ENCODE measurements around the gene FGD5. TPM values are rescaled to one million over a fixed set of nuclear protein-coding genes. Genes with fewer than 3 reads are reported as not detected.
"Not testable (repeated sequence)": the region's sequence is repeated elsewhere in the genome, so short reads cannot be mapped to it uniquely, and the experiment has no call there.

FGD5 gene
- total RNA-seq, 1 donor from 2014 or later: 15.2 TPM

DNA sequence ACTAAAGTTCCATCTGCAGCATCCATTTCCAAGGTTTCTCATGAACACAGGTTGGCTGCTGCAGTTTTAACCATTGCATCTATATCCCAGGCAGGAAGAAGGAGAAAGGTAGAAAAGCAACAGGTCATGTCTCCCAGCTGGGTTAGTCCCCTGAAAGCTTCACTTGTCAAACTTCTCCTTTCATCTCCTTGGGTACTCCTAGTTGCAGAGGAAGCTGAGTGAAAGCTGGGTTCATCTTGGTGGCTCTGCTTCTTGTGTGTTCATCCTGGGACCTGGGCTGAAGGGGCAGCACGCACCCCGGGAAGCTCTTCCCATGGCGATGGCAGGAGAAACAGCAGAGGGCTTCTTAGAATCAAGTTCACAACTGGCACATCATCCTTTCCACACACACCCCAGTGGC is 67.3 kb downstream of the FGD5 start:
- no peak for ATAC-seq (ENCODE audit: poor library complexity)
- no peak for DNase-seq
- intact Hi-C loops (cut with DNase I): no loop called here

DNA sequence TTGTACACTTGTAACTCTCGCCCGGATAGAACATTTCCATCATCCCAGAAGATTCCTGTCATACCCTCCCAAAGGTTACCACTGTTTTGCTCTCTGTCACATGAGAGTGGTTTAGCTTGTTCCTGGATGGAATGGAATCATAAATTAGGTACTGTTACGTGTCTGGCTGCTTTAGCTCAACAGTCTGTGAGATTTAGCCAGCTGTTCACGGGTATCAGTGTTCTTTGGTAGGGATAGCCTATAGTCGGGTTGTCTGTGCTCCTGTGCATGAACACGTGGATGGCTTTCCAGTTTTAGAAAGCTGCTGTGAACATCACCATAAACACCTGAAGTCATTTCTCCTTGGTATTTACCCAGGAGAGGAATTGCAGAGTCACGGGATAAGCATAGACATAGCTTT is 70.4 kb downstream of the FGD5 start:
- ATAC-seq (ENCODE audit: poor library complexity) (no peak), DNase-seq (no peak)
- intact Hi-C loops (cut with DNase I): no loop called here

DNA sequence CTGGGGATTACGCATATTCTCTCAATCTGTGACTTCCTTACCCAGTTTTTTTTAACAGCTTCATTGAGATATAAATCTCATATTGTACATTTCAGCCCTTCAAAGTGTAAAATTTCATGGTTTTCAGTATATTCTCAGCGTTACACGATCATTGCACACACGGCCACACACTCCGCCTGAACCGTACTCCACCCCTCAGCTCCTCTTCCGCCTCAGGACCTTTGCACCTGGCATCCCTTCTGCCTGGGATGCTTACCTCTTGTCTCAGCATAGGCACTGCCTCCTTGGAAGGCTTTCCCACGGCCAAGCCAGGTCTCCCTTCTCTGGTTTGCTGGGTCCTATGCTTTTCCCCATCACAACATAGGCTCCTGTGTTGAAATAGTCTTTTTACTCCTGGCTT is 71.2 kb downstream of the FGD5 start:
- no peak for ATAC-seq (ENCODE audit: poor library complexity)
- intact Hi-C loops (cut with DNase I): no loop called here
- no peak for DNase-seq

DNA sequence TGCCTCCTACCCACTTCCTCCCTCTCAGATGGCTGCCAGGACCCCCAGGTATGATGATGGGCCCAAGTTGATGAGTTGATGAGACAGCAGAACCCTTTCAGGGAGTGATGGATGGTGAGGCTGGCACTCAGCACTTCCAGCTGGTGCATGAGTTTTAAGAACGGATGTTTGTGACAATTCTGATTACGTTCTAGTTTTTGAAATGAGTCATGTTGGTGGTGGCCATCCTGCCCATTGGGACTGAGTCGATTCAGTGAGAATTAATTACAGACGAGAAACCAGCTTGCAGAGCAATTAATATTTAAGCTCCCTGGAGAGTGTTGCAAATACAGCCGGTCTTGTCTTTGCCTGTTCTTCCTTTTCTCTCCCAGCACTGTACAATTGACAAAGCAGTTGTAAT is 71.7 kb downstream of the FGD5 start:
- ATAC-seq (ENCODE audit: poor library complexity): no peak
- DNase-seq: no peak
- intact Hi-C loops (cut with DNase I): no loop called here

DNA sequence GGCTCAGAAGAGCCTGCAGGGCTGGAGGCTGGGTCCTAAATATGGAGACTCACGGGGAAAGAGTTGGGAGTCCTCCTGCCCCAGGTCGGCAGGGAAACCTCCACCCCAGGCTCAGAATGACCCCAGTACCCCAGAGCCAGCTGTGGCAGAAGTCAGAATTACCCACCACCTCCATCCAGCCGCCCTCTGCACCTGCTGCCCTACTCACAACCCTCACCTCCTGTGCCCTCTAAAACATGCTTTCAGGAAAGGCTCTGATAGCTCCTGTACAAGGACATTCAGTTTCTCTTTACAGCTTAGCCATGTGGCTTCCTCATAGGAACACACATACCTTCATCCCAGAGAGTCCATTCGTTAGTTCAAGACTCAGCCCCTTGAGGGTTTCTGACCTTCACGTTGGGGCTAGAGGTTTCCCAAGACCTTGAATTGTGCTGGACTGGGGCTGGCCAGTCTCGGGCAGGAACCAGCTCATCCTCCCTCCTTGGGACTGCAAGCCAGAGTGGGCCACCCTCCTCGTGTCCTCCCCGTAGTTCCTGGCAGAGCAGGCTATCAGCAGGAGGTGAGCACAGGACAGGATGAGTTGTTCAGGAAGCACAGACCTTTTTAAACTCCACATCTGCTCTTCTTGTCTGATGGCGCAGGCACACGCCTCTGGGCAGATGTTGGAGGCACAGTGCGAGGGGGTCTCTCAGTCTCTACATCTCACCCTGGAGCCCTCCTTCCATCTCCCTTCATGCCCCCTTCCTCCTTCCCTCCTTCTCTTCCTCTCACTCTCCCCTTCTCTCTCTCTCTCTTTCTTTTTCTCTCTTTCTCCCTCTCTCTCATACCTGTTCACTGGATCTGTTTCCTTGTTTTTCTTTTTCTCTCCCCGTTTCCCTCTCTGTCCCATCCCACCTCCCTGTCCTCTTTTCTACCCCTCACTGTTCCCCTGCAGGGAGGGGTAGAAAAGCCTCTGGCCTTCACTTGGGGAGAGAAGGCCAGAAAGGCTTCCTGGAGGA is 72.7 kb downstream of the FGD5 start:
- ATAC-seq (ENCODE audit: poor library complexity): no peak
- DNase-seq: no peak
- intact Hi-C loops (cut with DNase I): no loop called here

DNA sequence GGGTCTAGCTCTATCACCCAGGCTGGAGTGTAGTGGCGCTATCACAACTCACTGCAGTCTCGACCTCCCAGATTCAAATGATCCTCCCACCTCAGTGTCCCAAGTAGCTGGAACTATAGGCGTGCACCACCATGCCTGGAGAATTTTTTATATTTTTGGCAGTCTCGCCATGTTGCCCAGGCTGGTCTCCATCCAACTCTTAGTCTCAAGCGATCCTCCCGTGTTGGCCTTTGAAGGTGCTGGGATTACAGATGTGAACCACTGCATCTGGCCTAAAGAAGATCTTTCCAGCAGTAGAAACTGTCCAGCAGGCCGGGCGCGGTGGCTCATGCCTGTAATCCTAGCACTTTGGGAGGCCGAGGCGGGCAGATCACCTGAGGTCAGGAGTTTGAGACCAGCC is 73.5 kb downstream of the FGD5 start:
- DNase-seq: no peak
- ATAC-seq (ENCODE audit: poor library complexity): no peak
- intact Hi-C loops (cut with DNase I): no loop called here

DNA sequence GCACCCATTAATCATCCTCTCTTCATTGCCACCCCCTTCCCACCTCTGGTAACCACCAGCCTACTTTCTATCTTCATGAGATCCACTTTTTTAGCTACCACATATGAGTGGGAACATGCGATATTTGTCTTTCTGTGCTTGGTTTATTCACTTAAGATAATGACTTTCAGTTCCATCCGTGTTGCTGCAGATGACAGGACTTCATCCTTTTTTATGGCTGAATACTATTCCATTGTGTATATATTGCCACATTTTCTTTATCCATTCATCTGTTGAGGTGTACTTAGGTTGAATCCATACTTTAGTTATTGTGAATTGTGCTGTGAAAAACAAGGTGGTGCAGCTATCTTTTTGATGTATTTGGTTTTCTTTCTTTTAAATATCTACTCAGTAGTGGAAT is 75.3 kb downstream of the FGD5 start:
- ATAC-seq (ENCODE audit: poor library complexity) (no peak), DNase-seq (no peak)
- intact Hi-C loops (cut with DNase I): no loop called here

DNA sequence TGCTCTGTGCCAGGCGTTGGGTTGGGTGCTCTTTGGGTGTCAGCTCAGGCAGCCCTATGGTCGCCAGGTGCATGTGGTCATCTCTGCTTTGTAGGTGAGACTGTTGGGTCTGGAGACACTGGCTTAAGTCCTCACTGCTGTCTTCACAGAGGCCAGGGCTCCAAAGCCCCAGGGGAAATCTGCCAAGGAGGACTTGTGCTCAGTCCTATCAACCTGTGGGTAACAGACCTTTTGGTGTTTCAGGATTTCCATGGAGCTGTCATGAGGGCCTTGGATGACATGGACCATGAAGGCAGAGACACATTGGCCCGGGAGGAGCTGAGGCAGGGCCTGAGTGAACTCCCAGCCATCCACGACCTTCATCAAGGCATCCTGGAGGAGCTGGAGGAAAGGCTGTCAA is 78.5 kb downstream of the FGD5 start:
- intact Hi-C loops (cut with DNase I): no loop called here
- ATAC-seq (ENCODE audit: poor library complexity) (no peak), DNase-seq (no peak)

DNA sequence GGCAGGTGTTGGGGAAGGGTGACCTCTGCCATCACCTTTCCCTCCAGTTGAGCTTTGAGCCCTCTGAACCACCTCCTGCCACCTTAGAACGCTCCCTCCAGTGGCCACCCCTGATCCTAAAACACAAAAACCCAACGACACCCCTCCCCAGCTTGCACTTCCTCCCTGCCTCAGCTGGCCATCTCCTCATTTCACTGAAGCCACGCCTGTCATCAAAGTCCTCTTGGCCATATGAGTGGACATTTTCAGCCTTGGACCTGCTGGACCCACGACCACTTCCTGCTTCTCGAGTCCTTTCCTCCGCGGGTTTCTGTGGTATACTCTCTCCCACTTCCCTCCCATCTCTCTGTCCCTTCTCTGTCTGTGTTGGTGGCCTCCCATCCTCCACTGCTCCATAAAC is 80.2 kb downstream of the FGD5 start:
- ATAC-seq (ENCODE audit: poor library complexity) (no peak), DNase-seq (no peak)
- intact Hi-C loops (cut with DNase I): no loop called here

DNA sequence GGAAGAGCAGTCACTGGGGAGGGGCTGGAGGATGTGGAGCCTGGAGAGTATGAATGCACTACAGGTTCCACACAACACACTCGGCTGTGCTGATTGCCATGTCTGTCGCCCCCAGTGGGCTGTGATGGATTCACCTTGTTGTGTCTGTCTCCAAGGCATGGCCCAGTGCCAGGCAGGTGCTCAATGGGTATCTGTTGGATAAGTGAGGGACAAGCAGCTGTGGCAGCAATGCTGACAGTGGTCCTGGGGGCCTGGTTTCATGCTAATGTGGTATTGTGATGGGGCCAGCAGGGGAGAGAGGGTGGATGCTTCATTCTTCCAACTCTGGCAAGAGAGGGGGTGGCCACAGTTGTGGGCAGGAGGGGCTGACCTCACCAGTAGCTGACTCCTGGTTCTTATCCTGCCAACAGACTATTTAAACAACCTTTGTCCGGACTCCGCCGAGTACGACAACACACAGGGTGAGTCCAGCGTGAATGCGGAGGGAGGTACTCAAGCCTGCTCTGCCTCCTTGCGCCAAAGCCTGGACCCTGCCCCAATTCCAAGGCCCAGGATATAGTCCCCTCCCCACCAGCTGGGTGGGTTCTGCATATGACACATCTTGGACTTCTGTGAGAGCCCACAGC is 81.3 kb downstream of the FGD5 start:
- intact Hi-C loops (cut with DNase I): no loop called here
- ATAC-seq (ENCODE audit: poor library complexity) (no peak), DNase-seq (no peak)

DNA sequence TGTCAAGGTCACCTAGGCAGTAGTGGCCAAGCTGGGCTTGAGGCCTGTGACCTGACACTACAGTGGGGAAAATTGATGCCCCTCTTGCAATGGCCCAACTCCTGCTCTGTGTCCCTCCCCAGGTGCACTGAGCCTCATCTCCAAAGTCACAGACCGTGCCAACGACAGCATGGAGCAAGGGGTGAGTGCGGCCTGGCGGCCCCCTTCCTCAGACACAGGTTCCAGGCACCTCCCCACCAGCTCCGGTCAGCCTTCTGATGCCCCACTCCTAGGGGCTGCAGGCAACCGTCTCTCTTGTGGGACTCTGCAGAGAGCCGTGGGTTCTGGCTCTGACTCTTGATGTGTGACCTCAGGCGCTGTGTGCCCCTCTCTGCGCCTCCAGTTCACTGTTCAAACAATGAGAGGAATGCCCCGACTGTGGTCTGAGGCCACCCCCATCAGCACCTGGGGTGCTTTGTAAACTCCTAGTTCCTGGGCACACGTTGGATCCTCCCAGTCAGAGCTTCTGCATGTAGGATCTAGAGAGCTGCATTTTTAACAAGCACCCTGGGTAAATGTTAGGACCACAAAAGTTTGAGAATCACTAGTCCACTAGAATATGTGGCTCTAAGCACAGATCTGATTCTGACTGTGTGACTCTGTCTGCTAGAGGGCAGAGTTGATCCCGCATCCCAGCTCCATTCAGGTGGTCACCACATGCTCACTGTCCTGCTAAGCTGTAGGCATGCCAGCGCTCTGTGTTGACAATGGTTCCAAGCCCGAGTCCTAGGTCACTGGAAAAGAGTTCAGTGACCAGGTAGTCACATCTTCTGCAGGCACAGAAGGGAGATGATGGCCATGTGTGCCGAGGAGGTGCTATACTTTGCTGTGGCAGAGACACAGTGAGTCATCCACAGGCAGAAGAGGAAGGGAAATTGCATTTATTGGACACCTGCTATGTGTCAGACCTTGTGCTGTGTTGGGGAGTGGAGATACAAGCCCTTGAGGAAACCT is 82.4 kb downstream of the FGD5 start:
- intact Hi-C loops (cut with DNase I): no loop called here
- no peak for ATAC-seq (ENCODE audit: poor library complexity)

DNA sequence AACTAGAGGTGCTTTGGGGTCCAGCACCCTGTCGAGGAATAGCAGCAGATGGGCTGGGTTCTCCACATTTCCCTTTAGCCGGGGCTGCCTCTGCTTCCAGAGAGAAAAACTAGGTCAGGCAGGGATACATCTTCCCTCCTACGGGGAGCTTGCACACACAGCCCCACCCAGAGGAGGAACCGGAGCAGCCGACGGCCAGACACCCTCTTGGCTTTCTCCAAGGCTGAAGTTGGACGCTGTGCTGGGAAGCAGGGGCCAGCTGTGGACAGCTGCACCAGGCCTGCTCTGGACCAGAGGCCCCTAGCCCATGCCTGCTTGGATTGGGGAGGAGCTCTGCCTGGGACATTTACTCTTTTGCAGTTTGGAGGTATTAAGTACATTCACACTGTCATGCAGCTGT is 84.0 kb downstream of the FGD5 start:
- DNase-seq (peak; percentile 84), ATAC-seq (ENCODE audit: poor library complexity) (peak; percentile 93)
- intact Hi-C loops (cut with DNase I): no loop called here

More for the DNA sequence above, 82.4 kb downstream of the FGD5 start:
- no peak for DNase-seq

DNA sequence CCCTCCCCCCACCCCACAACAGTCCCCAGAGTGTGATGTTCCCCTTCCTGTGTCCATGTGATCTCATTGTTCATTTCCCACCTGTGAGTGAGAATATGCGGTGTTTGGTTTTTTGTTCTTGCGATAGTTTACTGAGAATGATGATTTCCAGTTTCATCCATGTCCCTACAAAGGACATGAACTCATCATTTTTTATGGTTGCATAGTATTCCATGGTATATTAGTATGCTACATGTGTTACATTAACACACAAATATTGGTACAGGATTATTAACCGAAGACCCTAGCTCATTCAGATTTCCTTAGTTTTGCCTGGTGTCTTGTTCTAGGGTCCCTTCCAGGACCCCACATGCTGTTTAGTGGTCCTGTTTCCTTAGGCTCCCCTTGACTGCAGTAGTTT is 84.7 kb downstream of the FGD5 start:
- DNase-seq; ATAC-seq (ENCODE audit: poor library complexity); intact Hi-C loops (cut with DNase I): not testable (repeated sequence)

DNA sequence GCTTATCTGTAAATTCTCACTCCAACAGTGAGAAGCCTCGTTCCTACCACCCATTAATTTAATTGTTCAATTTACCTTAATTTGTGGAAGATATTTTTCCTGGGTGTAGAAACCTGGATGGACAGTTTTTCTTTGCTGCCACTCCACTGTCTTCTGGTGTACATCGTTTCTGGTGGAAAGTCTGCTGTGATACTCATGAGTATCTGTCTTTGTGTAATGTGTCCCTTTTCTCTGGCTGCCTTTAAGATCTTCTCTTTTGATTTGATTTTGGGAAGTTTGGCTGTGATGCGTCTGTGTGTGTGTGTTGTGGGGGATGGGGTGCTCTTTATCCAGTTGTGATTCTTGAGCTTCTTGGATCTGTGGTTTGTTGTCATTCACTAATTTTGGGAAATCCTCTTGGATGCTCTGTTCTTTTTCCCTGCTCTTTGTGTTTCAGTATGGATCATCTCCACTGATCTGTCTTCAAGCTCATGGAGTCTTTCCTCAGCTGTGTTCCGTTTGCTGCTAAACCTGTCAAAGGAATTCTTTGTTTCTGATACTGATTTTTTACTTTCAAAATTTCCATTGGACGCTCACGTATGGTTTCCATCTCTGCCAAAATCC is 86.4 kb downstream of the FGD5 start:
- DNase-seq (no peak), ATAC-seq (ENCODE audit: poor library complexity) (no peak)
- intact Hi-C loops (cut with DNase I): no loop called here

DNA sequence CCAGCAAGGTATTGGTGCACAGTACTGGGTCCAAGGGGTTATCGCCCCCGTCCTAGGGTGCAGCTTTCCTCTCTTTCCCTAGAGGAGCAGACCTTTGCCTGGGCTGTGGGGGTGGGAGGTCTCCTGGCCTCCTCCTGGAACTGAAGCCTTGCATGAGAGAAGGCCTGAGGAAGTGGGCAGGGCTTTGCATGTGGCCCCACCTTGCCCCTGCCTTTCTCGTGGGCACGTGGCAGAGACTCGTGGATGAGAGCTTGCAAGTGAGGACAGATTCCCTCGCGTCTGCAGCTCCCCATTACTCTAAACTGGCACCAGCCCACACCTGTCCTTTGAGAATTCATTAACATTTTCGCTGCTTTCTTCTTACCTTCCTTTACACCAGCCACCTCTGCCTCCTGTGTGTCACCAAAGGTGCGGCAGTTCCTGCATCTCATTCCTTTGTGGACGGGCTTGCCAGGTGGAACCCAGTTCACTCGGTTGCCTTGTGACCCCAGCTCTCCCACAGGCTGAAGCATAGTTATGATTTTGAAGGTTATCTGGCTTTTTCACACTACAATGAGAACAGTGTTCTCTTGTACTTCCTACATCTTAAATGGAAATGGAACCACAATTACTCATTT is 87.7 kb downstream of the FGD5 start:
- DNase-seq (no peak), ATAC-seq (ENCODE audit: poor library complexity) (no peak)
- intact Hi-C loops (cut with DNase I): no loop called here

DNA sequence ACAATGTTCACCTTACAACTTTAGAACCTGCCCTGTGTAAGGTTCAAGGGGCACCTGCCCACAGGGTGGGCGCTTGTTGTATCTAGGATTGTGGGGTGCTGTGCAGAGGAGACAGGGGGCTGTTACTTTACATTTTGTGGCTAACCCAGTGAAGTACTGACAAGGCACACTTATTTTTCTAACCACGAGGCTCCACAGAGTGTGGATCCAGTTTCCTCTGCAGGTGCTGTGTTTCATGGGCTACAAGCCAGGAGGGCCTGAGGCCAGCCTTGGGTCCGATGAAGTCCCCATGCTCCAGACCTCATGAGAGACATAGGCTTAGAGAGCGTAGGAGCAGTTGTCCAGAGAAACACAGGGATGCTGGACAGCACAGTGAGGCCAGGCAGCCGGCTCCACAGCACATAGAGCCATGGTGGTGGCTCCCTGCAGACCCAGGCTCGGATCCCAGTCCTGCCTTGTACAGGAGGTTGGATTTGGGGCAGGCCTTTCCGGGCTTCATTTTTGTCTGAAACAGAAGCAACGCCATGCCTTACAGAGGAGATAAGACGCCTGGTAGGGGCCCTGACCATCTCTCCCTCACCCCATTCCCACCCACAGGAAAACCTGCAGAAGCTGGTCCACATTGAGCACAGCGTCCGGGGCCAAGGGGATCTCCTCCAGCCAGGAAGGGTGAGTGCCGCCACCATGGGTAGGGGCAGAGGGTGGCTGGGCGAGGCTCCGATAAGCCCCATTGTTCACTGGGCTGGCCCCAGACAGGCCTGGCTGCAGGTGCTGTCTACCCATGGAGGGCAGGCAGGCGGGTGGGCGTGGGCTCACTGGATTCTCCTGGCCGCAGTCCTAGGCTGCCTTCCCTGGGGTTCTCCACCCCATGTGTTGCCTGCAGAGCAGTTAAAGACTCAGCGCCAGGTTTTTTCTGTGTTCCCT is 88.5 kb downstream of the FGD5 start:
- intact Hi-C loops (cut with DNase I): no loop called here
- peak; percentile 57 for ATAC-seq (ENCODE audit: poor library complexity)
- DNase-seq: peak; percentile 64

DNA sequence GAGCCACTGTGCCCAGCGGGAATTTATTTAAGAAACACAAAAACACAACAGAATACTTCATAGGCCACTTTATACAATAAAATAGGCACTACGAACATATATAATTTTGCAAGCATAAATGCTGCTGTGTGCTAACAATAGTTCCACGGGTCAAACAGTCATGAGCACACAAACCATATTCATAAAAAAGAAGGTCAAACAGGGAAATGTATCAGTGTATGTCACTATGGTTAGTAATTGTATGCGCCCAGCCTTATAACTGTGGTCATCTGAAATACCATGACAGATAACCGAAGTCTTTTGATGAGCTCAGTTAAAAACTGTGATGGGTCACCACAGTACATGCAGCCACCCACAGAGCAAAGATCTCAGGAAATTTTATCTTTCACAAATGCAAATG is 90.5 kb downstream of the FGD5 start:
- no peak for DNase-seq
- no peak for ATAC-seq (ENCODE audit: poor library complexity)
- intact Hi-C loops (cut with DNase I): no loop called here

All from Right ventricle myocardium superior (tissue), 1 donor.